Hepatocyte (in vitro differentiated cells): ENCODE results near the gene PTPN18. TPM values are rescaled to one million over a fixed set of nuclear protein-coding genes. Genes with fewer than 3 reads are reported as not detected.
A peak's percentile ranks its signal among the peaks of the same experiment; 100 is the strongest.
"Not testable (repeated sequence)": the region's sequence is repeated elsewhere in the genome, so short reads cannot be mapped to it uniquely, and the experiment has no call there.

ENCODE experiments used
- DNase-seq: peaks from one replicate; pipeline ENCODE4 v3.0.0-alpha.2; 2016; ENCODE audit warnings: low spot score
- H2AFZ ChIP-seq: fragments of 200-600 bp; sonication (generic); 2 replicates; pipeline ENCODE4 v1.6.0; 2016; ENCODE audit warnings: antibody characterized with exemption, mild to moderate bottlenecking
- H3K27ac ChIP-seq: fragments of 200-600 bp; sonication (generic); 2 replicates; pipeline ENCODE4 v1.5.1; 2016; ENCODE audit warnings: mild to moderate bottlenecking
- H3K27me3 ChIP-seq: fragments of 200-600 bp; sonication (generic); 2 replicates; pipeline ENCODE4 v1.6.1; 2016
- H3K36me3 ChIP-seq: fragments of 200-600 bp; sonication (generic); replicated peaks from 2 replicates; pipeline ENCODE4 v1.5.1; 2016; ENCODE audit warnings: low read depth; ENCODE audit not compliant: insufficient read depth
- H3K4me1 ChIP-seq: fragments of 200-600 bp; sonication (generic); 2 replicates; pipeline ENCODE4 v1.5.1; 2016; ENCODE audit warnings: mild to moderate bottlenecking, moderate library complexity; ENCODE audit not compliant: insufficient read depth
- H3K4me2 ChIP-seq: fragments of 200-600 bp; sonication (generic); 2 replicates; pipeline ENCODE4 v1.6.0; 2016
- H3K4me3 ChIP-seq: fragments of 200-600 bp; sonication (generic); 2 replicates; pipeline ENCODE4 v1.5.1; 2016; ENCODE audit warnings: mild to moderate bottlenecking
- H3K79me2 ChIP-seq: fragments of 200-600 bp; sonication (generic); 2 replicates; pipeline ENCODE4 v1.6.0; 2017; ENCODE audit warnings: mild to moderate bottlenecking
- H3K9me2 ChIP-seq: fragments of 200-600 bp; sonication (generic); replicated peaks from 2 replicates; pipeline ENCODE4 v1.6.0; 2017; ENCODE audit warnings: mild to moderate bottlenecking; ENCODE audit not compliant: insufficient read depth
- H3K9me3 ChIP-seq: fragments of 200-600 bp; sonication (generic); 2 replicates; pipeline ENCODE4 v1.5.1; 2016; ENCODE audit warnings: low read depth, mild to moderate bottlenecking
- H4K20me1 ChIP-seq: fragments of 200-600 bp; sonication (generic); 2 replicates; pipeline ENCODE4 v1.6.0; 2016; ENCODE audit warnings: mild to moderate bottlenecking; ENCODE audit not compliant: insufficient read depth, poor library complexity, severe bottlenecking
- EZH2 ChIP-seq: fragments of 200-600 bp; sonication (generic); IDR thresholded peaks from 2 replicates; pipeline ENCODE4 v1.6.1; 2016; ENCODE audit warnings: antibody characterized with exemption, mild to moderate bottlenecking, borderline replicate concordance
- EZH2phosphoT487 ChIP-seq: fragments of 200-600 bp; sonication (generic); IDR thresholded peaks from one replicate; pipeline ENCODE4 v1.6.1; 2018; ENCODE audit warnings: antibody characterized with exemption, mild to moderate bottlenecking, low read depth, moderate library complexity; ENCODE audit not compliant: unreplicated experiment, severe bottlenecking
- WGBS: methylation state at CpG from one replicate; pipeline ENCODE4 v1.1.6; 2016; ENCODE audit warnings: low lambda C conversion rate; ENCODE audit errors: missing lambda C conversion rate; 5-methylcytosine and 5-hydroxymethylcytosine counted together
- polyA plus RNA-seq: library from polyadenylated mRNA; unstranded; fragments of >200 nt; fragmentation: Nextera tagmentation; extraction: Ambion mirVana; gene quantifications from 2 replicates; pipeline ENCODE4 v1.2.1, GENCODE V29; 2016
- total RNA-seq: library from RNA; depleted of rRNA; stranded (reverse); fragments of >200 nt; gene quantifications from 2 replicates; pipeline ENCODE4 v1.2.3, GENCODE V29; 2014
- TF ChIP-seq, protein P1 (sequence below): fragments of 200-600 bp; sonication (generic); IDR thresholded peaks from 2 replicates; pipeline ENCODE4 v1.5.1; 2016; ENCODE audit warnings: antibody characterized with exemption, mild to moderate bottlenecking; ENCODE audit not compliant: poor library complexity

PTPN18 gene
- total and polyA plus RNA-seq, 2 experiments from 2014 or later = 34.7 to 34.8 TPM

DNA sequence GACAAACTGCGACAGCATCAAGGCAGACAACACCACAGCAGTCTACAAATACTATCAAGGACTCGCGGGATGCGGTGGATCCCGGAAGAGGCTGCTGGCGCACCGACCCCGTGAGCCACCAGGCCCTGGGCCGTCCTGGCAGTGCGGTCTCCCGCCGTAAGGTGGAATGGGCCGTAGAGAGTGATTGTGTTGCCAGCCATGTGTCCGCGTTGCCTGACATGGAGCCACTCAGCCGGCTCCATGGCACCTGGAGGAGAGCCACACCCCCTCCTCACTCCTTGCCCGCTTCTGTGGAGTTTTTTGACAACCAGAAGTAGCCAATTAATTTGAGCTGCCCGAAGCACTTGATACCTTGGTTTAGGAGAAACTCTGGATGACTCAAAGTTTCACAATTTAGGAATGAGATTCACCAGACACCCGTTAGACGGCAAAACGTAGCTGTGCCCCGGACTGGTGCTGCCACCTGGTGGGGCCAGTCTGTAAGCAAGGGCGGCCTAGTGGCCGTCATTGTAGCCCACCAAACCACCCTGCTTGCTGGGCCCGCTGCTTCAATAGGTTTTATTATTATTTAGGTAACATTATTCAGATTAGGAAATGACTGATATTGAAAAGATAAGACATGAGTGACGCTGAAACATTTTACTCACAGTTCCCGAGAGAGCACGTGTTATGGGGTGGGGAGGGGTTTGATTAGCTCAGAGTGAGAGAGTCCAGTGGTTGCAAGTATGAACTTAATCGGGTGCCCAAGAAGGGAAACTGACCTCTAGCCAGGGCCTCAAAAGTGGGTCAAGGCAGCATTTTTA, 23.4 kb upstream of the PTPN18 start:
- Histone ChIP-seq H3K36me3 (no peaks in the 10 kb centered on the region), H3K27ac (no peak overlapping the region), H3K9me2 (no peaks in the 10 kb centered on the region), H3K4me3 (no peak overlapping the region), H3K9me3 (no peaks in the 10 kb centered on the region), H2AFZ (no peak overlapping the region), H4K20me1 (no peaks in the 10 kb centered on the region), H3K27me3 (peaks cover 12% of the 10 kb centered on the region), H3K4me1 (peaks cover 15% of the 10 kb centered on the region), H3K79me2 (no peaks in the 10 kb centered on the region), H3K4me2 (peak overlapping the region; percentile 70)
- peak; percentile 89 for DNase-seq
- TF ChIP-seq EZH2phosphoT487 = no peak
- TF ChIP-seq, protein P1, sequence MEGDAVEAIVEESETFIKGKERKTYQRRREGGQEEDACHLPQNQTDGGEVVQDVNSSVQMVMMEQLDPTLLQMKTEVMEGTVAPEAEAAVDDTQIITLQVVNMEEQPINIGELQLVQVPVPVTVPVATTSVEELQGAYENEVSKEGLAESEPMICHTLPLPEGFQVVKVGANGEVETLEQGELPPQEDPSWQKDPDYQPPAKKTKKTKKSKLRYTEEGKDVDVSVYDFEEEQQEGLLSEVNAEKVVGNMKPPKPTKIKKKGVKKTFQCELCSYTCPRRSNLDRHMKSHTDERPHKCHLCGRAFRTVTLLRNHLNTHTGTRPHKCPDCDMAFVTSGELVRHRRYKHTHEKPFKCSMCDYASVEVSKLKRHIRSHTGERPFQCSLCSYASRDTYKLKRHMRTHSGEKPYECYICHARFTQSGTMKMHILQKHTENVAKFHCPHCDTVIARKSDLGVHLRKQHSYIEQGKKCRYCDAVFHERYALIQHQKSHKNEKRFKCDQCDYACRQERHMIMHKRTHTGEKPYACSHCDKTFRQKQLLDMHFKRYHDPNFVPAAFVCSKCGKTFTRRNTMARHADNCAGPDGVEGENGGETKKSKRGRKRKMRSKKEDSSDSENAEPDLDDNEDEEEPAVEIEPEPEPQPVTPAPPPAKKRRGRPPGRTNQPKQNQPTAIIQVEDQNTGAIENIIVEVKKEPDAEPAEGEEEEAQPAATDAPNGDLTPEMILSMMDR = peak; percentile 99
- WGBS = 26% methylated on average over 29 of the region's 29 CpGs

DNA sequence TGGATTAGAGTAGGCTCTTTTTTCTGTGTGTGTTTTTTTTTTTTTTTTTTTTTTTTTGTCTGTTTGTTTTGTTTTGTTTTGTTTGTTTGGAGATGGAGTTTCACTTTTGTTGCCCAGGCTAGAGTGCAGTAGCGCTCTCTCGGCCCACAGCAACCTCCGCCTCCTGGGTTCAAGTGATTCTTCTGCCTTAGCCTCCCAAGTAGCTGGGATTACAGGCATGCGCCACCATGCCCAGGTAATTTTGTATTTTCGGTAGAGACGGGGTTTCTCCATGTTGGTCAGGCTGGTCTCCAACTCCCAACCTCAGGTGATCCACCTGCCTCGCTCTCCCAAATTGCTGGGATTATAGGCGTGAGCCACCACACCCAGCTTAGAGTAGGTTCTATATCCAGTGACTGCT, 22.6 kb upstream of the PTPN18 start:
- H3K9me2 ChIP-seq, H3K9me3 ChIP-seq, H4K20me1 ChIP-seq, H3K36me3 ChIP-seq, H2AFZ ChIP-seq, H3K27ac ChIP-seq, DNase-seq, H3K4me3 ChIP-seq, H3K79me2 ChIP-seq, H3K4me2 ChIP-seq: not testable (repeated sequence)
- WGBS = 92% methylated on average over 8 of the region's 8 CpGs
- Histone ChIP-seq H3K4me1 (peaks cover 15% of the 10 kb centered on the region), H3K27me3 (peaks cover 12% of the 10 kb centered on the region)

DNA sequence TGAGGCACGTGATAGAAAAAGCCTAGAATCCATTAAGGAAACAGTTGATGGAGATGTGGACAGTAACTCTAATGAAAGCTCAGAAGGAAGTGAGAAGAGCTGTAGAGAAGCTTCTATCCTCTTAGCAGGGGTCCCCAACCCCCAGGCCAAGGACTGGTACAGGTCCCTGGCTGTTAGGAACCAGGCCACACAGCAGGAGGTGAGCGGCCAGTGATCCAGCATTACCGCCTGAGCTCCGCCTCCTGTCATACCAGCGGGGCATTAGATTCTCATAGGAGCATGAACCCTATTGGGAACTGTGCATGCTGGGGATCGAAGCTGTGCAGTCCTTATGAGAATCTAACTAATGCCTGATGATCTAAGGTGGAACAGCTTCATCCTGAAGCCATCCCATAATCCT, 21.8 kb upstream of the PTPN18 start:
- H2AFZ ChIP-seq = no peak overlapping the region

DNA sequence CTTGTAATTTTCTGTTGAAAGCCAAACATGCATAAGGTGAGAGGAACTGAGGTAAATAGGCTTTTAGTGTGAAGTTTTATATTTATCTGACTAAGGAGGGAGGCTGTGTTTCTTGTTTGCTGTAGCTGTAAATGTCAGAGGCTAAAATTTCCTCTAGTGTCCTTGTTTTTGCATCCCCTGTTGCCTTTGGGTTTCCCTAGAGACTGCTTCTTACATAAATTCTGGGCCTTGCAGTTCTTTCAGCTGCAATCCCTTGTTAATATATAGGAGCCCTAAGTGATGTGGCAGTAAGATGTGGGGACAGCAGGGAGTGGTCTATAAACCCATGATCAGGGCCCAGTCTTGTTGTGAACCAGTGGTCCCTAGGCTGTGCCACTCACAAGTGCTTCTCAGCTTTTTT, 20.6 kb upstream of the PTPN18 start:
- H3K36me3 ChIP-seq = no peaks in the 10 kb centered on the region
- H3K4me3 ChIP-seq = no peak overlapping the region
- H3K9me3 ChIP-seq = no peaks in the 10 kb centered on the region
- no peaks in the 10 kb centered on the region for H3K79me2 ChIP-seq
- no peak for DNase-seq
- peaks cover 7% of the 10 kb centered on the region for H3K4me1 ChIP-seq
- H3K27me3 ChIP-seq = peaks cover 12% of the 10 kb centered on the region
- no peaks in the 10 kb centered on the region for H4K20me1 ChIP-seq
- H3K27ac ChIP-seq = no peak overlapping the region
- H3K9me2 ChIP-seq = no peaks in the 10 kb centered on the region
- TF ChIP-seq EZH2phosphoT487 (no peak), EZH2 (no peak)
- TF ChIP-seq, protein P1 = no peak
- H3K4me2 ChIP-seq = no peak overlapping the region
- H2AFZ ChIP-seq = no peak overlapping the region

More for the DNA sequence above, 21.8 kb upstream of the PTPN18 start:
- Histone ChIP-seq H3K4me2 (no peak overlapping the region), H3K79me2 (no peaks in the 10 kb centered on the region), H3K27me3 (peaks cover 12% of the 10 kb centered on the region), H3K9me2 (no peaks in the 10 kb centered on the region), H3K4me3 (no peak overlapping the region), H3K4me1 (peaks cover 7% of the 10 kb centered on the region), H3K36me3 (no peaks in the 10 kb centered on the region), H3K27ac (no peak overlapping the region), H4K20me1 (no peaks in the 10 kb centered on the region), H3K9me3 (no peaks in the 10 kb centered on the region)
- WGBS = 74% methylated on average over 6 of the region's 6 CpGs
- TF ChIP-seq EZH2 (no peak), EZH2phosphoT487 (no peak)
- TF ChIP-seq, protein P1 = no peak
- DNase-seq = no peak
